Astrocyte of the spinal cord (primary cell): ENCODE results near the gene ARF1.
A peak's percentile ranks its signal among the peaks of the same experiment; 100 is the strongest.

Experiments used
- DNase-seq: peaks from one replicate; pipeline ENCODE4 v3.0.0; 2011; ENCODE audit warnings: low read depth, low spot score
- H3K4me3 ChIP-seq: 2 replicates; pipeline ENCODE4 v1.5.1; 2011; ENCODE audit warnings: low read depth, mild to moderate bottlenecking, low read length, moderate library complexity
- in situ Hi-C: cut with HindIII; loops from 2 replicates; pipeline ENCODE4 v1.10.0; 2017; ENCODE audit warnings: low sequenced_read_pairs
- TF ChIP-seq, protein P1 (sequence below): IDR thresholded peaks from 2 replicates; pipeline ENCODE4 v1.5.1; 2012; ENCODE audit warnings: low read depth, mild to moderate bottlenecking, low read length, inconsistent platforms

ARF1 gene

GRCh38 chr1:228139406-228139930 is 57.0 kb downstream of the ARF1 start:
- H3K4me3 ChIP-seq: peak overlapping the region; percentile 84
- no peak for DNase-seq
- in situ Hi-C loops: no loop called here
- TF ChIP-seq, protein P1, sequence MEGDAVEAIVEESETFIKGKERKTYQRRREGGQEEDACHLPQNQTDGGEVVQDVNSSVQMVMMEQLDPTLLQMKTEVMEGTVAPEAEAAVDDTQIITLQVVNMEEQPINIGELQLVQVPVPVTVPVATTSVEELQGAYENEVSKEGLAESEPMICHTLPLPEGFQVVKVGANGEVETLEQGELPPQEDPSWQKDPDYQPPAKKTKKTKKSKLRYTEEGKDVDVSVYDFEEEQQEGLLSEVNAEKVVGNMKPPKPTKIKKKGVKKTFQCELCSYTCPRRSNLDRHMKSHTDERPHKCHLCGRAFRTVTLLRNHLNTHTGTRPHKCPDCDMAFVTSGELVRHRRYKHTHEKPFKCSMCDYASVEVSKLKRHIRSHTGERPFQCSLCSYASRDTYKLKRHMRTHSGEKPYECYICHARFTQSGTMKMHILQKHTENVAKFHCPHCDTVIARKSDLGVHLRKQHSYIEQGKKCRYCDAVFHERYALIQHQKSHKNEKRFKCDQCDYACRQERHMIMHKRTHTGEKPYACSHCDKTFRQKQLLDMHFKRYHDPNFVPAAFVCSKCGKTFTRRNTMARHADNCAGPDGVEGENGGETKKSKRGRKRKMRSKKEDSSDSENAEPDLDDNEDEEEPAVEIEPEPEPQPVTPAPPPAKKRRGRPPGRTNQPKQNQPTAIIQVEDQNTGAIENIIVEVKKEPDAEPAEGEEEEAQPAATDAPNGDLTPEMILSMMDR: no peak

- peak; percentile 100 for DNase-seq
- in situ Hi-C loops: no loop called here
- TF ChIP-seq, protein P1: no peak
- peak within 1 kb of the TSS; percentile 84 for H3K4me3 ChIP-seq
These were observed 57.6 kb downstream of the ARF1 start, which contains the start of gene GUK1 for GRCh38 chr1:228139931-228140723. TSS of gene GUK1 (plus strand) at chr1:228140279. CDS start at chr1:228140303, 24 bp downstream.

- in situ Hi-C loops: no loop called here
- peak overlapping the region; percentile 84 for H3K4me3 ChIP-seq
- TF ChIP-seq, protein P1: no peak
- peak; percentile 8 for DNase-seq
These were observed 58.3 kb downstream of the ARF1 start for GRCh38 chr1:228140724-228141225.

DNA sequence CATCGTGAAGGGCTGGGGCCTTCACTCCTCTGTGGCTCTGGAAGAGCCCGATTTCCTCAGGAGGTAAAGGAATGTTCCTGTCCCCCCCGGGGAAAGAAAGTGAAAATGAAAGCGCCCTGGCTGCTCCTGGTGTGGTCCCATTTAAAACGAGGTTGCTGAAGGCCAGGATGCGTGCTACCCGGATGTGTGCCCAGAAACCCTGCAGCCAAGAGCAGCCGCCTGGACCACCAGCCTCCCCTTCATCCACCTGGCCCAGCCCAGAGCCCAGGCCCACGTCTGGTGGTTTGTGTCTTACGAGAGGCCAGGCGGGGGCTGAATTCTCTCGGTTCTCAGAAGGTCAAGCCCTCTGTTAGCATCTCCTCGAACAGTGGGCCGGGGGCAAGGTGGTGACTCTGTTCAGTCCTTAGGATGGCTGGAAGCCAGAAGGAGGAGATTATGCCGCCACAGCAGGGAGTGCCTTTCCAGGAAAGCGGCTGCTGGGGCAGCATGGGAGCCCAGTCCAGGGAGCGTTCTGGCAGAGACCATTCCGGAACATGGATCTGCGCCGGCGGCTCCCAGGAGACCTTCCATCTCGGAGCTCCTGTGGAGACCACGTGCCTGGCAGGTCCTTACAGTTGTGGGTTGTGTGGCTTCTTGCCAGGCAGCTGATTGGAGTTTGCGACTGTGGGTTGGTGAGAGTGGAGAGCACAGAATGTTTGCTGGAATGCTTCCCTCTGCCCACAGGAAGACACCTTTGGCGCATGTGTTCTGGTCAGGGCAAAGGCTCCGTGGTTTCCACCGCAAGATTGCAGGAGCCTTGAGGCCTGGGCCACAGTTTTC is 58.9 kb downstream of the ARF1 start:
- peak overlapping the region; percentile 84 for H3K4me3 ChIP-seq
- DNase-seq: peak; percentile 24
- TF ChIP-seq, protein P1: no peak
- in situ Hi-C loops: no loop called here

GRCh38 chr1:228142155-228142691 is 59.7 kb downstream of the ARF1 start:
- no peak overlapping the region for H3K4me3 ChIP-seq
- TF ChIP-seq, protein P1: no peak
- in situ Hi-C loops: no loop called here
- DNase-seq: no peak

DNA sequence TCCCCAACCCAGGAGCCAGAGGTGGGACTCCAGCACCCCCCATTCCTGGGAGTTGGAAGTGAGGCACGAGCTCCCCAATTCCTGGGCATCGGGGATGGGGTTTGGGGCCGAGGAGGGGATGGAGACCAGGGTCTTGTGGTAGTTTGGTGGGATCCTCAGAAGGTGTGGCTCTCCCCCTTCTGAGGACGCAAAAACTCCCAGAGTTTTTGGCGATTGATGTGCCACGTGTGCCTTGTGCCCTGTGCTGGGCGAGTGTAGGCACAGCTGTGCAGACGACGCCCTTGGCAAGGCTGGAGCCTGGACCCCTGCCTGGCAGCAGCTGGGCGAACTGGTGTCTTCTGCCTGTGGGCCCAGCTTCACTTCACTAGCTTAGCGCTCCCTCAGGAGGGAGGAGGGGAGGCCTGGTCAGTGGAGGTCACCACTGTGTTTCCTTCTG is 60.2 kb downstream of the ARF1 start:
- DNase-seq: no peak
- TF ChIP-seq, protein P1: no peak
- H3K4me3 ChIP-seq: no peak overlapping the region
- in situ Hi-C loops: no loop called here
